BJ (cell line): ENCODE measurements around the gene TTC7B. TPM values are rescaled to one million over a fixed set of nuclear protein-coding genes. Genes with fewer than 3 reads are reported as not detected.

ENCODE experiments used
- CTCF ChIA-PET: fragments of 350-600 bp; formaldehyde crosslinking; extraction: SDS; loops from one replicate; lab custom pipeline; 2021; ENCODE audit warnings: antibody characterized with exemption, inconsistent platforms; lab: Yijun Ruan, JAX
- POLR2A ChIA-PET: fragments of 300-600 bp; sonication (Branson Sonifier 250); formaldehyde crosslinking; extraction: SDS; loops from one replicate; lab custom pipeline; 2021; ENCODE audit warnings: antibody characterized with exemption; lab: Charles Lee
- DNase-seq: peaks from one replicate; pipeline ENCODE4 v3.0.0-alpha.2; 2011; ENCODE audit warnings: low read depth
- H3K27me3 ChIP-seq: 2 replicates; pipeline ENCODE4 v1.6.0; 2011; ENCODE audit warnings: low read length; ENCODE audit not compliant: control insufficient read depth, insufficient read depth
- H3K36me3 ChIP-seq: 2 replicates; pipeline ENCODE4 v1.5.1; 2011; ENCODE audit warnings: low read length; ENCODE audit not compliant: control insufficient read depth, insufficient read depth
- H3K4me3 ChIP-seq: 2 replicates; pipeline ENCODE4 v1.5.1; 2011; ENCODE audit warnings: low read depth, mild to moderate bottlenecking, control low read depth, low read length
- polyA plus RNA-seq: library from polyadenylated mRNA; depleted of rRNA; stranded (reverse); fragments of >200 nt; gene quantifications from 2 replicates; pipeline ENCODE4 v1.2.3, GENCODE V29; 2011
- TF ChIP-seq, protein P1 (sequence below): IDR thresholded peaks from 2 replicates; pipeline ENCODE4 v1.5.1; 2011; ENCODE audit warnings: low read depth, mild to moderate bottlenecking, control low read depth, inconsistent platforms, low read length, moderate library complexity; ENCODE audit not compliant: insufficient read depth

TTC7B gene
- polyA plus RNA-seq, 1 experiment = 46.9 TPM

DNA sequence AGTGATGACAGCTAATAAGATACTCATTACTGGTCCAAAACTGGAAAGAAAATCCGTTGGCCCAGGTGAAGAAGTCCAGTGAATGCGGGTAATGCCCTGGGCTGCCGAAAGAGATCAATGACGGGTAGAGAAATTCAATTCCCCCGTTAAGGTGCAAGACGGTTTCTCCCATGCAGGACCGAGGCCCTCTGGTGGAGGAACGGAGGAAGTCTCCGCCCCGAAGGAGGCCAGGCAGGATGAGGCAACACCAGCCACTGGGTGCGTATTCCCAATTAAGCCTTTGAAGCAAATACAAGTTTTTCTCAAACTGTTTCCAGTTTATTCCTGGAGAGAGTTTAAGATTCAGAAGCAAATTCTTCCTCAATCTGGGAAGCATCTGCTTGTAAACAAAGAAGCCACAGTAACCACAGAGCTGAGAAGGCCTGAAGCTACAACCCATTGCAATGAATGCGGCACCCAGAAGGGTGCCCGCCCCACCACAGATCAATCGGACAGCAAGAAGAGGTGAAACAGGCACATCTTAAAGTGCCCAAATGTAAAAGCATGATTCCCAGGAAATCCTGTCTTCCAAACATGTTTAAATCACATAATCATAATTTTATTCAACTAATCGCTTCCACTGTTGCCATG, 118.5 kb downstream of the TTC7B start:
- Histone ChIP-seq H3K36me3 (no peaks in the 10 kb centered on the region), H3K27me3 (no peaks in the 10 kb centered on the region), H3K4me3 (no peak overlapping the region)
- TF ChIP-seq, protein P1, sequence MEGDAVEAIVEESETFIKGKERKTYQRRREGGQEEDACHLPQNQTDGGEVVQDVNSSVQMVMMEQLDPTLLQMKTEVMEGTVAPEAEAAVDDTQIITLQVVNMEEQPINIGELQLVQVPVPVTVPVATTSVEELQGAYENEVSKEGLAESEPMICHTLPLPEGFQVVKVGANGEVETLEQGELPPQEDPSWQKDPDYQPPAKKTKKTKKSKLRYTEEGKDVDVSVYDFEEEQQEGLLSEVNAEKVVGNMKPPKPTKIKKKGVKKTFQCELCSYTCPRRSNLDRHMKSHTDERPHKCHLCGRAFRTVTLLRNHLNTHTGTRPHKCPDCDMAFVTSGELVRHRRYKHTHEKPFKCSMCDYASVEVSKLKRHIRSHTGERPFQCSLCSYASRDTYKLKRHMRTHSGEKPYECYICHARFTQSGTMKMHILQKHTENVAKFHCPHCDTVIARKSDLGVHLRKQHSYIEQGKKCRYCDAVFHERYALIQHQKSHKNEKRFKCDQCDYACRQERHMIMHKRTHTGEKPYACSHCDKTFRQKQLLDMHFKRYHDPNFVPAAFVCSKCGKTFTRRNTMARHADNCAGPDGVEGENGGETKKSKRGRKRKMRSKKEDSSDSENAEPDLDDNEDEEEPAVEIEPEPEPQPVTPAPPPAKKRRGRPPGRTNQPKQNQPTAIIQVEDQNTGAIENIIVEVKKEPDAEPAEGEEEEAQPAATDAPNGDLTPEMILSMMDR = peak; percentile 96
- CTCF ChIA-PET = interaction anchor here (0.6 to 4.5 kb wide), 35 partner anchors 8 to 724 kb away, joined by 3 to 35 read pairs (median 3); partner anchors contain the start of gene CALM1
- POLR2A ChIA-PET = no interaction called here
- no peak for DNase-seq

DNA sequence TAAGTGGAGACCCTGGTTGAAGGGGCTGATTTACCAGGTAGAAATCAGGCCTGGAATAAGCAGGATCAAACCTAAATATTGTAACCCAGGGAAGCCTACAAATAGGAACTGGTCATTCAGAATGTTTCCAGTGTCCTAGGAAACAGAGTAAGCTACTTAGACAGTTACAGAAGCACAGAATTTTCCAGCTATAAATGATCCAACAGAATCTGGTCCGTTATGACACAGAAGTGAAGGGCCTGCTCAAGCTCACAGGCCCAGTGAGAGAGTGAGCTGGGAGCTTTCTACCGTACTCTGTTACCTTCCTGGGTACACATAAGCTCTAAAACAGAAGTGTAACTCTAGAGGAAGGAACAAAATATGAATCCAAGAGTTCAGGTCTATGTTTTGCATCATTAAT, 119.1 kb downstream of the TTC7B start:
- no peak overlapping the region for H3K4me3 ChIP-seq
- TF ChIP-seq, protein P1 = no peak
- CTCF ChIA-PET = interaction anchor here (0.6 to 4.5 kb wide), 27 partner anchors 9 to 724 kb away, joined by 3 to 35 read pairs (median 4); no protein-coding TSS in a partner anchor
- no peak for DNase-seq
- POLR2A ChIA-PET = interaction anchor here (0.6 kb wide), 1 partner anchor 310 kb away, joined by 3 read pairs; no protein-coding TSS in a partner anchor
- no peaks in the 10 kb centered on the region for H3K36me3 ChIP-seq
- no peaks in the 10 kb centered on the region for H3K27me3 ChIP-seq

DNA sequence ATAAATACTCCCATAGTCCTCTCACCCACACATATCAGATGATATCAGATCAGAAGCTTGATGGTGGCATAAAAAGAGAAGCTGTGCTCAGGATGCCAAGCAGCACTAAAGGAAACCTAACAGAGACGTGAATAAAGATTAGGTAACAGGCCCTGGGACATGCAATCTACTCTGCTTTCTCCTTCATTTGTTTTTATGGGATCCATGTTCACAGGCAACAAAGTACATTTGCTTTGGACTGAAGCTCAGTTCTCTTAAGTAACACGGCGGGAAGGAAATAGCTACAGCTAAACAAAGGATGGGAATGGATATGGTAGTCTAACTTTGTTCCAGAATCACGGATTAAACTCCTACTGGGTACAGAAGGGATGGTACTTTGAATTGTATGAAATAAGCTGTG, 119.5 kb downstream of the TTC7B start:
- POLR2A ChIA-PET = interaction anchor here (0.6 kb wide), 1 partner anchor 310 kb away, joined by 3 read pairs; no protein-coding TSS in a partner anchor
- Histone ChIP-seq H3K4me3 (no peak overlapping the region), H3K27me3 (no peaks in the 10 kb centered on the region), H3K36me3 (no peaks in the 10 kb centered on the region)
- TF ChIP-seq, protein P1 = no peak
- CTCF ChIA-PET = interaction anchor here (0.7 to 4.5 kb wide), 24 partner anchors 9 to 723 kb away, joined by 3 to 35 read pairs (median 4); no protein-coding TSS in a partner anchor
- no peak for DNase-seq

DNA sequence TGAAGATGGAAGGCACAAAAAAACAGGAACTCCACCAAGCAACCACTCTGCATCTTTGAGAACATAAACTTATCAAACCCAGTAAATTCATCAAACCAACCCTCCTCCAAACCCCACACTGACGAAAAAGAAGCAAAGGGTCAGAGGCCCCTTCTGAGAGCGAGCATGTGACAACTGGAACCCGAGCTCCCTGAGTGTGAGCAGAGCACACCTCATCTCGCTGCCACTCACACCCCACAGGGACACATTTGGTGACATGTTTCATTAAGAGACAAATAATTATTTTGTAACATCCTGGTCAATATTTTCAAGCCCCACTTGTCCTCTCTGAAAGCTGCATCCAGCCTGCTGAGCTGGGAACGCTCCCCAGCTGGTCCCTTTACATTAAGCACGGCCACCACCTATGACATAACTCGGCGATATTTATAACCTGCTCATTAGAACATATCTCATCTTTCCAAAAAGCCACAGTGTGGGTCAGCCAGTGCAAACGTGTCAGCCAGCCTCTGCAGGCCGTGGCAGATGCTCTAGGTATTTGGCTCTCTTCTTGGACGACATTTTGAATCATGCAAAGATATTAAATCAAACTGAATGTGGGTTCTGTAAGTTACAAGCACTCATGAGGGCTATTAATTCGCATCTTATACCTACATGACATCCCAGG, 120.1 kb downstream of the TTC7B start:
- H3K36me3 ChIP-seq = no peaks in the 10 kb centered on the region
- POLR2A ChIA-PET = no interaction called here

More for the DNA sequence above, 120.1 kb downstream of the TTC7B start:
- no peak for DNase-seq
- TF ChIP-seq, protein P1 = no peak
- Histone ChIP-seq H3K4me3 (no peak overlapping the region), H3K27me3 (no peaks in the 10 kb centered on the region)
- CTCF ChIA-PET = interaction anchor here (0.9 to 4.5 kb wide), 8 partner anchors 19 to 407 kb away, joined by 3 to 35 read pairs (median 10); no protein-coding TSS in a partner anchor
